ENCODE data around the gene RGSL1.

DNA sequence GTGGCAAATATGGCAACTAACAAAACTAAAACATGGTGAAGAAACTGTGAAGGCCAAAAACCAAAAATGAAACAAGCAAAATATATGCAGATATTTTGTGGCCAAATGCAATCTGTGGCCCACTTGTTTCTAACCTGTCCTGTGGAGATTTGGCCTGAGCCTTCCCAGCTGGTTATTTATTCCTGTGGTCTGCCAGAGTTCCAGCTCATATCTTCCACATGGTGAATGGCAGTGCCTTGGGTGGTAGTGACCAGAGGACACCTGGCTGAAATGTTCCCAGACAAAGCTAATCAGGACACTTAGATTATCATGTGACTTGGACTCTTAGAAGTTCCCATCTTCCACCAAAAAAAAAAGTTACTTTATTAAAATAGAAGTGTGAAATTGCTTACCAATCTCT, 99.4 kb downstream of the RGSL1 start:
- TF ChIP-seq, protein P1, sequence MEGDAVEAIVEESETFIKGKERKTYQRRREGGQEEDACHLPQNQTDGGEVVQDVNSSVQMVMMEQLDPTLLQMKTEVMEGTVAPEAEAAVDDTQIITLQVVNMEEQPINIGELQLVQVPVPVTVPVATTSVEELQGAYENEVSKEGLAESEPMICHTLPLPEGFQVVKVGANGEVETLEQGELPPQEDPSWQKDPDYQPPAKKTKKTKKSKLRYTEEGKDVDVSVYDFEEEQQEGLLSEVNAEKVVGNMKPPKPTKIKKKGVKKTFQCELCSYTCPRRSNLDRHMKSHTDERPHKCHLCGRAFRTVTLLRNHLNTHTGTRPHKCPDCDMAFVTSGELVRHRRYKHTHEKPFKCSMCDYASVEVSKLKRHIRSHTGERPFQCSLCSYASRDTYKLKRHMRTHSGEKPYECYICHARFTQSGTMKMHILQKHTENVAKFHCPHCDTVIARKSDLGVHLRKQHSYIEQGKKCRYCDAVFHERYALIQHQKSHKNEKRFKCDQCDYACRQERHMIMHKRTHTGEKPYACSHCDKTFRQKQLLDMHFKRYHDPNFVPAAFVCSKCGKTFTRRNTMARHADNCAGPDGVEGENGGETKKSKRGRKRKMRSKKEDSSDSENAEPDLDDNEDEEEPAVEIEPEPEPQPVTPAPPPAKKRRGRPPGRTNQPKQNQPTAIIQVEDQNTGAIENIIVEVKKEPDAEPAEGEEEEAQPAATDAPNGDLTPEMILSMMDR (IDR thresholded peaks at IDR 0.05): no peak
- no peak for TF ChIP-seq POLR2A (IDR thresholded peaks at IDR 0.05)
